WERI-Rb-1 (cell line): ENCODE data around the gene TUBB4A.

Source experiments
- DNase-seq: peaks from one replicate; pipeline ENCODE4 v3.0.0-alpha.2; 2020
- H3K27ac ChIP-seq: fragments of 250-450 bp; sonication (Bioruptor Pico); 2 replicates; pipeline ENCODE4 v1.5.1; 2020; ENCODE audit warnings: mild to moderate bottlenecking, moderate library complexity
- H3K27me3 ChIP-seq: fragments of 250-450 bp; sonication (Bioruptor Pico); 2 replicates; pipeline ENCODE4 v1.5.1; 2021; ENCODE audit warnings: mild to moderate bottlenecking, low read depth, moderate library complexity; ENCODE audit not compliant: insufficient read depth, severe bottlenecking
- H3K36me3 ChIP-seq: fragments of 250-450 bp; sonication (Bioruptor Pico); 2 replicates; pipeline ENCODE4 v1.5.1; 2020; ENCODE audit warnings: mild to moderate bottlenecking, moderate library complexity
- H3K4me3 ChIP-seq: 2 replicates; pipeline ENCODE4 v1.5.1; 2011; ENCODE audit warnings: low read depth, mild to moderate bottlenecking, control low read depth, low read length
- H3K9me3 ChIP-seq: fragments of 250-450 bp; sonication (Bioruptor Pico); 2 replicates; pipeline ENCODE4 v1.5.1; 2021; ENCODE audit warnings: mild to moderate bottlenecking, moderate library complexity; ENCODE audit not compliant: severe bottlenecking
- CTCF ChIP-seq: IDR thresholded peaks from 2 replicates; pipeline ENCODE4 v1.5.1; 2011; ENCODE audit warnings: low read depth, mild to moderate bottlenecking, control low read depth, inconsistent platforms, low read length

The TUBB4A gene

GRCh38 chr19:6465006-6465405, 37.1 kb downstream of the TUBB4A start:
- Histone ChIP-seq H3K27me3 (peaks cover 5% of the 10 kb centered on the region), H3K4me3 (no peak overlapping the region), H3K36me3 (no peaks in the 10 kb centered on the region), H3K9me3 (no peaks in the 10 kb centered on the region), H3K27ac (no peak overlapping the region)
- no peak for DNase-seq
- TF ChIP-seq CTCF, result no peak

DNA sequence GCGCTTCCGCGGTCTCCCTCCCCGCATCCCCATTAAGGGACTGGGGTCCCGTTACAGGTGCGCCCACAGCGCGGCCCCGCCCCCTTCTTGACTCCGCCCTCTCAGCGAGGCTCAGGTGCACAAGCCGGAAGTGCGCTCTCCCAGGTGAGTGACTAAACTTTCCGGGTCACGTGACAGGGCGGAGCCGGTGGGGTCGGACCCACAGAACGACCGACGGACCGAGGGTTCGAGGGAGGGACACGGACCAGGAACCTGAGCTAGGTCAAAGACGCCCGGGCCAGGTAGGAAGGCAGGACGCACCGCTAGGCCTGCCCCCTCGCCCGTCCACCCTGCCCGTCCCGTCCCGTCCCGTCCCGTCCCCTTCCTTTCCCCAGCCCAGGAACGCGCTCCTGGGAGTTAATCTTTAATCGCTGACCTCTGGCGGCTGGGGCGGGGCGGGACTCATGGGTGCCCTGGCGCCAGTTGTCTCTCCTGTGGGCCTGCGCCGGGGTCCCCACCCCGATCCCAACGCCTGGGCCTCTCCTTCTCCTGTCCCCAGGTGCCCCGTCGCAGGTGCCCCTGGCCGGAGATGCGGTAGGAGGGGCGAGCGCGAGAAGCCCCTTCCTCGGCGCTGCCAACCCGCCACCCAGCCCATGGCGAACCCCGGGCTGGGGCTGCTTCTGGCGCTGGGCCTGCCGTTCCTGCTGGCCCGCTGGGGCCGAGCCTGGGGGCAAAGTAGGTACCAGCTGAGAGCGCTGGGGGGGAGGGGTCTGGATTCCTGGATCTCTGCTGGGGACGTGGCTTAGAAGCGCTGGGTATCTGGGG, 37.8 kb downstream of the TUBB4A start, which contains the start of gene CRB3:
Gene CRB3, plus strand, starts transcription at position 202 of the 804 bp plus-strand sequence. Its CDS starts 431 bp downstream, at position 633.
- no peaks in the 10 kb centered on the region for H3K36me3 ChIP-seq
- H3K4me3 ChIP-seq, result no peak within 1 kb of the TSS
- no peak for TF ChIP-seq CTCF
- H3K27ac ChIP-seq, result no peak within 1 kb of the TSS
- H3K27me3 ChIP-seq, result peaks cover 5% of the 10 kb centered on the region
- H3K9me3 ChIP-seq, result no peaks in the 10 kb centered on the region
- DNase-seq, result no peak

- Histone ChIP-seq H3K4me3 (peak overlapping the region; percentile 80), H3K27ac (peak overlapping the region; percentile 61), H3K9me3 (no peaks in the 10 kb centered on the region), H3K36me3 (peaks cover 9% of the 10 kb centered on the region), H3K27me3 (no peaks in the 10 kb centered on the region)
- peak; percentile 99 for DNase-seq
- peak; percentile 77 for TF ChIP-seq CTCF
Observed at GRCh38 chr19:6460099-6460884, 41.8 kb downstream of the TUBB4A start.

DNA sequence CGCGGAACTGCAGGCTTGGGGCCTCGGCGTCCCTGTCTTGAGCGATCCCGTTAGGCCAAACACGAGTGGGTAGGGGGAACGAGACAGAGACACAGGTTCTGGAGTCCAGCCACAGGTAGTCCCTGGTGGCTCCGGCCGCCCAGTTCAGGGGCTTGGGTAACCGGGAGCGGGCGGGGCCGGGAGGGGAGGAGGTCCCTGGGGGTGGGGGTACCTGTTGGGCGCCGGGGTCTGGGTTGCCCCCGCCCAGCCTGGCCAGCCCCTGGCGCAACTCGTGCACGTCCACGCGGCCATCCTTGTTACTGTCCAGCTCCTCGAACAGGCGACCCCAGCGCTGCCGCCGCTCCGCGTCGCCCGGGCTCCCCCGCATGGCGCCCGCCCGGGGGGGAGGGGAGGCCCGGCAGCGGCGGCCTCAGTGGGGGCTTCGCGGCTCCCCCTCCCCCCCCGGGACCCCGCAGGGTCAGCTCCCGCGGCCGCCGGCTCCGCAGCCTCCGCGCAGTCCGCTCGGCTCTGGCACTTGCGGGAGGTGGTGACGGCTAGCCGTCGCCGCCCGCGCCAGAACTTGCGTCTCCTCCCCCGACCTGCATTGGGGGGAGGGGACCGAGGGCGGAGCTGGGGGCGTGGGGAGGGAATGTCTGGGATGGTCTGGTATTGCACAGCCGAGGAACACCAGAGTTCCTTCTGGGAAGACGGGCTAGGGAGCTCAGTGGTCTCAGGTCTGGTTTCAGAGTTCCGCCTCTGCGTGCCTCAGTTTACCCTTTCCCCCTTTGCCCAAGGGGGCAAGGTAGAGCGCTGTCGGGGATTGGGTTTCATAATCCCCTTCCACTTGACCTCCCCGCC, 42.6 kb downstream of the TUBB4A start, which contains the start of gene SLC25A23:
Gene SLC25A23, minus strand, starts transcription at position 531 of the 837 bp plus-strand sequence. Its CDS starts 164 bp downstream, at position 367.
- Histone ChIP-seq H3K27me3 (no peaks in the 10 kb centered on the region), H3K4me3 (peak within 1 kb of the TSS; percentile 80), H3K27ac (peak within 1 kb of the TSS; percentile 61), H3K36me3 (peaks cover 17% of the 10 kb centered on the region), H3K9me3 (peaks cover 5% of the 10 kb centered on the region)
- TF ChIP-seq CTCF, result no peak
- peak; percentile 82 for DNase-seq

DNA sequence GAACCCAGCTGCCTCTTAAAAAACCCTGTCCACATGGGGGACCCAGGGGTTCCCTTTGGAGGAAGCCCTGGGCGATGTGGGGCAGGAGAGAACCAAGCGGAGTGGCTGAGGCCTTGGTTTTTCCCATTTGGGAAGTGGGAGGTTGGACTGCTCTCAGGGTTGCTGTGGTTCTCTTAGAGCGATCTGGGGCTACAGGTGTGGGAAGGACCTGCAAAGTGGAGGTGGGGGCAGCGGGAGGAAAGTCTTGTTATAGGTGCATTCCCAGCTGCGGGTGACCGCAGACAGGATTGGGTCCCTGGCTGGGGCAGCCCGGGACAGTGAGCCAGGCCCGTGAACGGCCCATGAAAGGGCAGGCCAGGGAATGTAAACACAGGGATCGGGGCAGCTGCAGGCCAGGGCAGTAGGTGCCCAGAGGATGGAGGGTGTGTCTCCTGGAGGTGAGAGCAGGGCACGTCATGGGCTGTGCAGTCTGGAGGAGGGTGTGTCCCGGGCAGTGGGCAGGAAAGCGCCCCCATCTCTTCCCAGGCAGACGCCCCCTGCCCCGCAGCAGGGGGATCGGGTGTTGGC, 43.3 kb downstream of the TUBB4A start:
- no peak for TF ChIP-seq CTCF
- H3K36me3 ChIP-seq, result peaks cover 24% of the 10 kb centered on the region
- peaks cover 11% of the 10 kb centered on the region for H3K9me3 ChIP-seq
- no peak for DNase-seq
- no peak overlapping the region for H3K27ac ChIP-seq
- H3K27me3 ChIP-seq, result no peaks in the 10 kb centered on the region
- H3K4me3 ChIP-seq, result peak overlapping the region; percentile 80
